Skeletal muscle satellite cell (primary cell): Measurements from ENCODE around the gene SRCAP.

ENCODE experiments used
- H3K27me3 ChIP-seq: 2 replicates; pipeline ENCODE4 v1.7.0; 2013; ENCODE audit warnings: low read length; ENCODE audit not compliant: control insufficient read depth, insufficient read depth
- H3K36me3 ChIP-seq: 2 replicates; pipeline ENCODE4 v1.7.0; 2013; ENCODE audit warnings: mild to moderate bottlenecking, control low read depth, low read length; ENCODE audit not compliant: insufficient read depth
- H3K4me1 ChIP-seq: 2 replicates; pipeline ENCODE4 v1.7.0; 2013; ENCODE audit warnings: low read length; ENCODE audit not compliant: control insufficient read depth, insufficient read depth
- H3K4me2 ChIP-seq: 2 replicates; pipeline ENCODE4 v1.7.0; 2013; ENCODE audit warnings: mild to moderate bottlenecking, low read length
- H3K4me3 ChIP-seq: 2 replicates; pipeline ENCODE4 v1.7.0; 2013; ENCODE audit warnings: low read length
- H3K9ac ChIP-seq: 2 replicates; pipeline ENCODE4 v1.7.0; 2013; ENCODE audit warnings: mild to moderate bottlenecking, low read depth, low read length, moderate library complexity
- H3K9me3 ChIP-seq: replicated peaks from 2 replicates; pipeline ENCODE4 v1.7.0; 2013; ENCODE audit warnings: mild to moderate bottlenecking, control low read depth, low read length

SRCAP gene

GRCh38 chr16:30666681-30667080 is 32.3 kb upstream of the SRCAP start:
- no peaks in the 10 kb centered on the region for H3K27me3 ChIP-seq
- H3K4me2 ChIP-seq: no peak overlapping the region
- no peak overlapping the region for H3K4me3 ChIP-seq
- no peaks in the 10 kb centered on the region for H3K4me1 ChIP-seq
- H3K36me3 ChIP-seq: peaks cover 82% of the 10 kb centered on the region
- no peaks in the 10 kb centered on the region for H3K9me3 ChIP-seq
- H3K9ac ChIP-seq: no peak overlapping the region

GRCh38 chr16:30667361-30667905 is 31.5 kb upstream of the SRCAP start:
- Histone ChIP-seq H3K4me3 (no peak overlapping the region), H3K27me3 (no peaks in the 10 kb centered on the region), H3K9ac (no peak overlapping the region), H3K4me1 (no peaks in the 10 kb centered on the region), H3K4me2 (no peak overlapping the region), H3K36me3 (peaks cover 75% of the 10 kb centered on the region), H3K9me3 (no peaks in the 10 kb centered on the region)

- no peak overlapping the region for H3K4me2 ChIP-seq
- H3K9ac ChIP-seq: no peak overlapping the region
- H3K9me3 ChIP-seq: no peaks in the 10 kb centered on the region
- H3K4me1 ChIP-seq: no peaks in the 10 kb centered on the region
- H3K4me3 ChIP-seq: no peak overlapping the region
- H3K27me3 ChIP-seq: no peaks in the 10 kb centered on the region
- H3K36me3 ChIP-seq: peaks cover 66% of the 10 kb centered on the region
Observed at GRCh38 chr16:30668393-30668792, 30.6 kb upstream of the SRCAP start.

DNA sequence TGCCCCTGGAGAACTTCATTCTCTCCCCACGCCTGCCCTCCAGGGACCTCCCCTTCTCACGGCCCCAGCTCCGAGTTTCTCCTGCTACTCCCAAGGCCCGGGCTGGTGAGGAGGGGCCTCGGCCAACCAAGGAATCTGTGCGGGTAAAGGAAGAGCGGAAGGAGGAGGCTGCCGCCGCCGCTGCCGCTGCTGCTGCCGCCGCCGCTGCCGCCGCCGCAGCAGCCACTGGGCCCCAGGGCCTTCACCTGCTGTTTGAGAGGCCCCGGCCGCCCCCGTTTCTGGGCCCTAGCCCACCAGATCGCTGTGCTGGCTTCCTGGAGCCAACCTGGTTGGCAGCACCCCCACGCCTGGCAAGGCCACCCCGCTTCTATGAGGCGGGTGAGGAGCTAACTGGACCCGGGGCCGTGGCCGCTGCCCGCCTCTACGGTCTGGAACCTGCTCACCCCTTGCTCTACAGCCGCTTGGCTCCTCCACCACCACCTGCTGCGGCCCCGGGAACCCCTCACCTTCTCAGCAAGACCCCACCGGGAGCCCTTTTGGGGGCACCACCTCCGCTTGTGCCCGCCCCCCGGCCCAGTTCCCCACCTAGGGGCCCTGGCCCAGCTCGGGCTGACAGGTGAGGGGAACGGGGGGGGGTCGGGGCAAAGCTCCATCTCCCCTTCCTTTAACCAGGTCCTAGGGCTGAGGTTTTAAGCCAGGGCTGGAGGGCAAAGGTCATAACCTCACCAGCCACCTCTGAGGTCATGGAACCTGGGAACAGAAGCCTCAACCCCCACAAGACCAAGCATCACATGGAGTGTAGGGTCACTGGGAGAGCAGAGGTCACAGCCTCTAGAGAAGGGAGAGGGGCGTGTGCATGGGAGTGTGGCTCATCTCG is 29.7 kb upstream of the SRCAP start:
- Histone ChIP-seq H3K4me1 (no peaks in the 10 kb centered on the region), H3K27me3 (no peaks in the 10 kb centered on the region), H3K36me3 (peaks cover 62% of the 10 kb centered on the region), H3K9me3 (no peaks in the 10 kb centered on the region), H3K4me2 (no peak overlapping the region), H3K4me3 (no peak overlapping the region), H3K9ac (no peak overlapping the region)

DNA sequence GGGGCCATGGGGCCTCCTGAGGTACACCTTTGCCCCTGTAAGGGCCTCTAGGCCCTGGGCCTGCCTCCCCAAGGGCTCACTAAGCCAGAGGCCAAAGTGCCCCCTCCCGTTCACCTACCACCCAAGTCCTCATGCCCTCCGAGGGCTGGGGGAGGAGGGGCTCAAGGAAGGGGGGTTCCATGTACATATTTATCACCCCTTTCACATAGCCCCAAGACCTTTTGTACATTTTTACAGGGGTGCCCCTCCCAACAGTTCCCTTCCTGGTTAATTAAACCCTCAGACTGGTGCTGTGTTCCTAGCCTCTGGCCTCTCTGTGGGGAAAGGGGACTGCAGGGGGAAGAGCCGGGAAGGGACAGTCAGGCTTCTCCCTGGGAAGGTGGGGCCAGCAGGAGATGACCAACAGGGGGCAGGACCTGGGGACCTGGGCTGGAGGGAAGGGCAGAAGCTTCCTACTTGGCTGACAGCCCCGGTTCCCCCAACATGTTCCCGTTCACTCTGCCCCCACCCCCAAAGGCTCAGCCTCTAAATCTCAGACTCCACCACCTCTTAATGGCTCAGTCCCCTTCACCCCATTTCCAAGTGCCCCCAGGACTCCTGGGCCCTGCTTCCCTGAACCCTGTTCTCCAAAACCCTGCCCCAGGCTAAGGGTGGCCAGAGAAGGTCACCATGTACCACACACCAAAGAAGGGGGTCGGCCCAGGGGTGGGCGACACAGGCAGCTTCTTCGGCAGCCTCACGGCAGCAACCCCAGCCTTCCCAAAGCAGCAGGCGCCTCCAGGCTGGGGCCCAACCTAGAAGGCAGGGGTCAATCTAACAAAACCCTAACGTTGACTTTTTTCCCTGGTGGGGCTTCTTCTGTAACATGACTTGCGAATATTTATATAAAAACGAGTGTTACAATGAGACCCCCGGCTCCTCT is 28.8 kb upstream of the SRCAP start:
- no peaks in the 10 kb centered on the region for H3K9me3 ChIP-seq
- no peak overlapping the region for H3K9ac ChIP-seq
- H3K27me3 ChIP-seq: no peaks in the 10 kb centered on the region
- H3K4me2 ChIP-seq: no peak overlapping the region
- peaks cover 54% of the 10 kb centered on the region for H3K36me3 ChIP-seq
- no peak overlapping the region for H3K4me3 ChIP-seq
- no peaks in the 10 kb centered on the region for H3K4me1 ChIP-seq

DNA sequence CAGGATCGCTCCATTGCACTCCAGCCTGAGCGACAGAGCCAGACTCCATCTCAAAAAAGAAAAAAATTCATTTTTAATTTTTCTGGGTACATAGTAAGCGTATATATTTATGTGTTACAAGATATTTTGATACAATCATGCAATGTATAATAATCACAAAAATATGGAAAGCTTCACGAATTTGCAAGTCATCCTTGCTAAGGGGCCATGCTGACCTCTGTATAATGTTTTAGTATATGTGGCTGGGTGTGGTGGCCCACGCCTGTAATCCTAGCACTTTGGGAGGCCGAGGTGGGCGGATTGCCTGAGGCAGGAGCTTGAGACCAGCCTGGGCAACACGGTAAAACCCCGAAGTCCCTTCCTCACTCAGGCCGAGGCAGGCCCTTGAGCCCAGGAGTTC is 23.8 kb upstream of the SRCAP start:
- Histone ChIP-seq H3K9me3 (no peaks in the 10 kb centered on the region), H3K36me3 (peaks cover 10% of the 10 kb centered on the region), H3K27me3 (no peaks in the 10 kb centered on the region), H3K4me1 (no peaks in the 10 kb centered on the region), H3K9ac (no peak overlapping the region), H3K4me2 (no peak overlapping the region), H3K4me3 (no peak overlapping the region)

DNA sequence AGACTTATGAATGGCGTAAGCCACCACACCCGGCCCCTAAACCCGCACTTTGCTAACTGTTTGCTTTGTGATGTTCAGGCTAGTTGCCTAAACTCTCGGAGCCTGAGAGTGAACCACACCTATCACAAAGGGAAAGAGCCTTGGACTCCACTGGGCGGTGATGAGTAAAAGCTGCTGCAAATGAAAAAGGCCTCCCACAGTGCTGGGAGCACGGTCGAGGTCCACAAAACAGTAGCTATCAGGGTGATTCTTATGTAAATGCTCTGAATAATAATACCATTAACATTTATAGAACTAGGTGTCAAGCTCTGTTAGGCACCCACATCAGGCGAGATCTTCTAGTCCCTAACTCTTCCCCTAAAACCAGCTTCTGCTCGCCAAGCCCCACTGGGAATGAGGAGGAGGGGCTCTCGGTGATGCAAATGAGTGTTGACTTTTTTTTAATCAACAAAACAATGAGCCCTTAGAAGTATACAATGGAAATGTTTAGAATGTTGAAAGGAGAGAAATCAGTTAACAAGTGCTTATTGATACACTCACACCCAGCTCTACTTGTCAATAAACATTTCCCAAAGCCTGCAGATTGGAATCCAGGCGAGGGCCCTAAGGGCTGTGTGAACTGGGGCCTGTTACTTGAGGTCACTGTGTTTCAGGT is 20.9 kb upstream of the SRCAP start:
- H3K36me3 ChIP-seq: no peaks in the 10 kb centered on the region
- no peaks in the 10 kb centered on the region for H3K4me1 ChIP-seq
- no peaks in the 10 kb centered on the region for H3K9me3 ChIP-seq

DNA sequence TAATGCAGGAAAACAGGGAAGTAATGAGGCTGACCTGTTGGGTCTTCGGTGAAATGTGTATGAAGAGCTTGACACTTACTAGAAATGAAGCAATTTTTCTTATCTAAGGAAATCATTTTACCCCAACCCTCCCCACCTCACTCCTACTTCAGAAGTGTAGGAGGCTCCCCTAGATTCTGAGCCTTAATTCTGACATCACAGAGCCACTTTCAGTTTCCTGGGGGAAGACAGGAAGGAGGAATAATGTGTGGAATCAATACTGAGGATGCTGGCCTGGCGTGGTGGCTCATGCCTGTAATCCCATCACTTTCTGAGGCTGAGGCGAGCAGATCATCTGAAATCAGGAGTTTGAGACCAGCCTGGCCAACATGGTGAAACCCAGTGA is 20.4 kb upstream of the SRCAP start:
- no peak overlapping the region for H3K4me2 ChIP-seq
- H3K4me3 ChIP-seq: no peak overlapping the region

More for the DNA sequence above, 20.9 kb upstream of the SRCAP start:
- Histone ChIP-seq H3K9ac (no peak overlapping the region), H3K4me2 (no peak overlapping the region), H3K27me3 (no peaks in the 10 kb centered on the region), H3K4me3 (no peak overlapping the region)

DNA sequence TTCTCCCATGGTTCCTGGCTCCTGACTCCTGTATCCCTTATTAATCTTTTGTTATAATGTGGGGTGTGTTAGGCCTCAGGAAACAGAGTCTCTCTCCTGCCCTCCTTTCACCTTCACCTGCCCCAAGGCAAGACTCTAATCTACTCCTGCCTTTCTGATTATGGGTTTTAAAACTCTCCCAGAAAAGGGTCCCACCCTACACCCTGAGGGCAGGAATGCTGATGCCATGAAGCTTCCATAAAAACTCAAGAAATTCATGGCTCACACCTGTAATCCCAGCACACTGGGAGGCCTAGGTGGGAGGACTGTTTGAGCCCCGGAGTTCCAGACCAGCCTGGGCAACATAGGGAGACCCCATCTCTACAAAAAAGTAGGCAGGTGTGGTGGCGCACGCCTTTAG is 18.6 kb upstream of the SRCAP start:
- Histone ChIP-seq H3K9ac (no peak overlapping the region), H3K9me3 (no peaks in the 10 kb centered on the region), H3K27me3 (no peaks in the 10 kb centered on the region), H3K36me3 (no peaks in the 10 kb centered on the region), H3K4me1 (no peaks in the 10 kb centered on the region), H3K4me3 (no peak overlapping the region), H3K4me2 (no peak overlapping the region)

More for the DNA sequence above, 20.4 kb upstream of the SRCAP start:
- Histone ChIP-seq H3K4me1 (no peaks in the 10 kb centered on the region), H3K27me3 (no peaks in the 10 kb centered on the region), H3K36me3 (no peaks in the 10 kb centered on the region), H3K9me3 (no peaks in the 10 kb centered on the region), H3K9ac (no peak overlapping the region)

DNA sequence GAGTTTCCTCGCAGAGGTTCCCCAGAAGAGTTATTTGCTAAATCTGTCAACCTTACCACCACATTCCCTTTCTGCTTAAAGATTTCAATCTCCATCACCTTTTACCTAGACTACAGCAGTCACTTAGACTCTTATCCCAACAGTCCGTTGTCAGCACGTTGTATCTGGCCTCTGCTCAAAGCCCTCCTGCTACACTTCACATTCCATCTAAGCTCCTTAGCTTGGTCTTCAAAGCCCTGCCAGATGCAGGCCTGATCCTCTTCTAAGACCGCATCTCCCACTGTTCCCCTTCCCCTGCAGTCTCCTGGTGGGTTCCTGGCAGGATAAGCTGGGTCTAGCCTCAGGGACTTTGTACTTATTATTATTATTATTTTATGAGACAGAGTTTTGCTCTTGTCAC is 10.3 kb upstream of the SRCAP start:
- no peak overlapping the region for H3K4me2 ChIP-seq
- H3K27me3 ChIP-seq: no peaks in the 10 kb centered on the region
- no peaks in the 10 kb centered on the region for H3K4me1 ChIP-seq
- no peak overlapping the region for H3K4me3 ChIP-seq
- no peaks in the 10 kb centered on the region for H3K36me3 ChIP-seq
- H3K9ac ChIP-seq: no peak overlapping the region
- H3K9me3 ChIP-seq: no peaks in the 10 kb centered on the region

DNA sequence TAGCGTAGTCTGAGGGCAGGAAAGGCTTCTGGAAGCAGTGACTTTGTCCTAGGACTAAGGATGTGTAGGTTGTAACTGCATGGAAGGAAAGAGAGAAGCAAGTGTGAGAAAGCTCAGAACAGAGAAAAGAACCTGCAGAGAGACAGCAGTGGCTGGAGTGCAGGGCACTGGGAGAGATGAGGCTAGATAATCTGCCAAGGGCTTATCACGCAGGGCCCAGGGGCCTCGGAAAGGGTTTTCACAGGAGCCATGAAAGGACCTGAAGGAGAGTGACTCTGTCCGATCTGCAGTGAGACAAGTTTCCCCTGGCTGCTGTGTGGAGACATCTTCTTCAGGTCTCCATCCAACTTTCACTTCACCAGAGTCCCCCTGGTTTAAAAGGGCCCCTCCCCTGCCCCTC is 7.1 kb upstream of the SRCAP start:
- H3K9me3 ChIP-seq: no peaks in the 10 kb centered on the region
- no peaks in the 10 kb centered on the region for H3K36me3 ChIP-seq
- no peaks in the 10 kb centered on the region for H3K4me1 ChIP-seq
- no peaks in the 10 kb centered on the region for H3K27me3 ChIP-seq
- H3K4me3 ChIP-seq: no peak overlapping the region
- H3K9ac ChIP-seq: no peak overlapping the region
- H3K4me2 ChIP-seq: no peak overlapping the region
